Prostate gland (tissue), 2 donors: ENCODE data around the gene ADPRHL1. TPM values are rescaled to one million over a fixed set of nuclear protein-coding genes. Genes with fewer than 3 reads are reported as not detected.

Experiments used
- DNase-seq: peaks from one replicate; pipeline ENCODE4 v3.0.0-alpha.2; 2019; ENCODE audit warnings: low spot score
- H3K27ac ChIP-seq, 2 donors: fragments of 200-600 bp; sonication (generic); 2 replicates each; pipeline ENCODE4 v1.5.1; 2017 to 2019
- H3K27me3 ChIP-seq: fragments of 200-600 bp; sonication (generic); replicated peaks from 2 replicates; pipeline ENCODE4 v1.5.1; 2019; ENCODE audit not compliant: insufficient read depth
- H3K36me3 ChIP-seq, 2 donors: fragments of 200-600 bp; sonication (generic); 1 replicate in 1 of 2; 2 replicates in 1 of 2; pipeline versions ENCODE4 v1.5.1 to v1.8.1; 2017 to 2019
- H3K4me1 ChIP-seq: fragments of 200-600 bp; sonication (generic); replicated peaks from 2 replicates; pipeline ENCODE4 v1.5.1; 2019
- H3K4me3 ChIP-seq, 2 donors: fragments of 200-600 bp; sonication (generic); 2 replicates each; pipeline ENCODE4 v1.5.1; 2017 to 2019
- H3K9me3 ChIP-seq: fragments of 200-600 bp; sonication (generic); 2 replicates; pipeline ENCODE4 v1.5.1; 2017
- CTCF ChIP-seq, 4 experiments: fragments of 200-600 bp in 2 of 4; fragments of 450-650 bp in 2 of 4; sonication (generic) in 2 of 4; IDR thresholded peaks; 1 replicate in 3 of 4; 2 replicates in 1 of 4; pipeline ENCODE4 v1.5.1; 2016 to 2019; ENCODE audit warnings: antibody characterized with exemption in 4 of 4, mild to moderate bottlenecking in 2 of 4, moderate library complexity in 2 of 4
- POLR2A ChIP-seq: fragments of 450-650 bp; IDR thresholded peaks from one replicate; pipeline ENCODE4 v1.6.1; 2016; ENCODE audit warnings: antibody characterized with exemption, mild to moderate bottlenecking
- POLR2AphosphoS5 ChIP-seq: sonication (generic); formaldehyde crosslinking; IDR thresholded peaks from one replicate; pipeline ENCODE4 v1.6.1; 2017; ENCODE audit warnings: antibody characterized with exemption
- WGBS: methylation state at CpG from one replicate; pipeline ENCODE4 v1.1.5; 2018; 5-methylcytosine and 5-hydroxymethylcytosine counted together
- intact Hi-C: fragments of 100-400 bp; cut with DNase I; formaldehyde crosslinking; loops from one replicate; pipeline ENCODE4 v1.14.2; 2022
- total RNA-seq, 2 donors: library from RNA; depleted of rRNA; stranded (reverse); fragments of >200 nt; gene quantifications; one replicate each; pipeline ENCODE4 v1.1.0, GENCODE V29; 2016

The ADPRHL1 gene
- total RNA-seq, 2 donors from 2014 or later = 3.7 to 3.9 TPM

GRCh38 chr13:113411216-113412023, 41.9 kb downstream of the ADPRHL1 start:
- intact Hi-C loops = no loop called here
- DNase-seq = no peak
- TF ChIP-seq POLR2AphosphoS5 (no peak), CTCF (IDR thresholded peaks at IDR 0.05) (no peak), POLR2A (no peak)
- 65% methylated on average over 30 of the region's 30 CpGs for WGBS
- Histone ChIP-seq H3K4me3 (no peak overlapping the region), H3K27me3 (no peaks in the 10 kb centered on the region), H3K4me1 (no peaks in the 10 kb centered on the region), H3K9me3 (no peaks in the 10 kb centered on the region), H3K27ac (peak overlapping the region; percentile 61 to 62), H3K36me3 (no peaks in the 10 kb centered on the region)

- WGBS = 31% methylated on average over 34 of the region's 34 CpGs
- intact Hi-C loops = no loop called here
- Histone ChIP-seq H3K27me3 (no peaks in the 10 kb centered on the region), H3K4me1 (no peaks in the 10 kb centered on the region), H3K27ac (peak overlapping the region; percentile 61 to 62), H3K4me3 (no peak overlapping the region), H3K36me3 (no peaks in the 10 kb centered on the region), H3K9me3 (no peaks in the 10 kb centered on the region)
- no peak for TF ChIP-seq POLR2AphosphoS5
- TF ChIP-seq POLR2A = no peak
- no peak for TF ChIP-seq CTCF (IDR thresholded peaks at IDR 0.05)
- no peak for DNase-seq
Measured at GRCh38 chr13:113410472-113411201, 42.7 kb downstream of the ADPRHL1 start.

GRCh38 chr13:113408562-113408961, 44.7 kb downstream of the ADPRHL1 start:
- DNase-seq = no peak
- no peaks in the 10 kb centered on the region for H3K4me1 ChIP-seq
- WGBS = 76% methylated on average over 3 of the region's 3 CpGs

GRCh38 chr13:113407531-113408393, 45.5 kb downstream of the ADPRHL1 start:
- intact Hi-C loops = no loop called here
- H3K36me3 ChIP-seq = no peaks in the 10 kb centered on the region
- H3K9me3 ChIP-seq = no peaks in the 10 kb centered on the region
- no peak overlapping the region for H3K27ac ChIP-seq
- no peaks in the 10 kb centered on the region for H3K4me1 ChIP-seq
- DNase-seq = no peak
- TF ChIP-seq CTCF (IDR thresholded peaks at IDR 0.05) = no peak
- no peak for TF ChIP-seq POLR2A
- no peak for TF ChIP-seq POLR2AphosphoS5
- no peak overlapping the region for H3K4me3 ChIP-seq
- no peaks in the 10 kb centered on the region for H3K27me3 ChIP-seq
- WGBS = 90% methylated on average over 41 of the region's 41 CpGs

More at GRCh38 chr13:113408562-113408961, 44.7 kb downstream of the ADPRHL1 start:
- Histone ChIP-seq H3K4me3 (no peak overlapping the region), H3K36me3 (no peaks in the 10 kb centered on the region), H3K9me3 (no peaks in the 10 kb centered on the region), H3K27ac (no peak overlapping the region), H3K27me3 (no peaks in the 10 kb centered on the region)
- intact Hi-C loops = no loop called here
- no peak for TF ChIP-seq POLR2A
- no peak for TF ChIP-seq CTCF (IDR thresholded peaks at IDR 0.05)
- TF ChIP-seq POLR2AphosphoS5 = no peak
